ENCODE measurements around the gene CTDSPL.
"Not testable (repeated sequence)": the region's sequence is repeated elsewhere in the genome, so short reads cannot be mapped to it uniquely, and the experiment has no call there.

The CTDSPL gene

DNA sequence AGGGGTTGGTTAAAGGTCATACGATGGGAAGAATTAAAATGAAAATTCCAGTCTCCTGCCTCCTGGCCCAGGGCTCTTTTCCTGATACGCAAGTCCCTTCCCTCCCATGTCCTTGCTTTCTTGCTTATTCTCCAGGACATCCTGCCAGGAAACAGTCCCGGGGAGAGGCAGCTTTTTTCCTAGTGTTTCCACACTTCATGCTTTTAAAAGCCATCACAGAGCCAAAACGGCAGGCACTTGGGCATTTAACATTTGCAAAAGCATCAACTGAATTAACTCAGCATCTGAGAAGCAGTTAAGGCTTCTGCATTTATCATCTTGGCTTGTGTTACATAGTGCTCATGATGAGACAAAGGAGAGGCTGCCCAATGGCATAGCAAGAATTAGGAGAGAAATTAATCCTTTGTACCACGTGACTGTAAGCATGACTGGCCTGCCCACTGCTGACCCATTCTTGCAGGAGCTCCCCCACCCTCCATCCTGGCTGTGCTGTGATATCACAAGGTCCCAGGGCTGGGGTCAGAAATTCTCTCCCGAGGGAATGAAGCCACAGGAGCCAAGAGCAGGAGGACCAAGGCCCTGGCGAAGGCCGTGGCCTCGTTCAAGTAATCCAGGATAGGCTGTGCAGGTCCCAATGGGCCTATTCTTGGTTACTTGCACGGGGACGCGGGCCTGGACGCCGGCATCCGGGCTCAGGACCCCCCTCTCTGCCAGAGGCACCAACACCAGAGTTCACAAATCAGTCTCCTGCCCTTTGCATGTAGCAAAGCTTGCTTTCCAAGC is 107.3 kb downstream of the CTDSPL start:
- no peak for DNase-seq (ENCODE audit: low spot score)

DNA sequence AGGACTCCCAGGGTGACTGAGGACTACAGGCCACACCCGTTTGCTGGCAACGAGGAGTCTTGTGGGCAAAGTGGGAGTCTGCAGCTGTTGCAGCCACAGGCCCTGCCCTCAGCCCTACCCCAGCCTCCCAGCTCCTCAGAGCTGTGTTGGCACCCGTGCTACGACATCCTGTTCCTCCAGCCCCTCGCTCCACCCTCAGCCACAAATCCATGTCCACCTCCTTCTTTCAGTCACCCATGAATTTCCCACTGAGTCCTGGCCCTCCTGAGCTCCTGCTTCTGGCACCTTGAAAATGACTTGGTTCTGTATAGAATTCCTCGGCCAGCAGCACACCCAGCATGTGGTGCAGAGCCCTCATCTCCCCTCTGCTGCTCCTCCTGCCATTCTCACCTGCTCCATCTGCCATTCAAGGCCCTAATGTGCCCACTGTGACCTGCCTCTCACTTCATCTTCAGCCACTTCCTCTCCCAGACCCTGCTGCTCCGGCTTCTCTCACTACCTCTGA is 108.0 kb downstream of the CTDSPL start:
- no peak for DNase-seq (ENCODE audit: low spot score)

DNA sequence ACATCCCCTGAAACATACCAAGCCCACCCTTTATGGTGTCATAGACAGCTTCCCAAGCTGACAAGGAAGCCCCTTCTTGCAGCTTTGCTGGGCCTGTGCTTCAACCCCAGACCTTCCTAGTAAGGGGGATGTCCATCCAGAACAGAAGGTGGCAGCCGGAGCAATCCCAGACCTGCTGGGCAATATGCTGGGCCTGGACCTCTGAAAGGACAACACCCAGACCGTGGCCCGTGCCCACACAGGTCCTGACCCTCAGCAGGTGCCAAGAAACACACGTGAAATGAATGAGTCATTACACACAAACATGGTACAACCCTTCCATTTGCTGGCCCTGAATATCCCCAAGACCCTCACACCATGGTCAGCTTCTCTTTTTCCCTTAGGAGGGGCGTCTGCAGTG is 109.1 kb downstream of the CTDSPL start:
- no peak for DNase-seq (ENCODE audit: low spot score)

DNA sequence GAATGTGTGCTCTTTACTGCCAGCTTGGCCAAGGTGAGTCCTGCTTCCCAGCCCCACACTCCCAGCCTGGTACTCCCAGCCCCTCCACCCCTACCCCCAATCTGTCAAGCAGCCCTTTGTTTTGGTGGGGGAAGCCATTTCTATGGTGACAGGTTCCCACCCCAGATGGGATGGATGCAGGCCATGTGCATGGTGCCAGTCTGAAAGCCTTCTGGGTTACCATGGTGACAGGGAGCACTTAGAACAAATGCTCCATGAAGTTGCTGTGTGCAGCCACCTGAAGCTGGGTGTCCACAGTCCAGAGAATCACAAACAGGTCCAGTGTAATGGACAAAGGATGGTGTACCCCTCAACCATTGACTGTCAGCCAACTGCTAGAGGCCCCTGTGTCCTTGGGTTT is 109.8 kb downstream of the CTDSPL start:
- no peak for DNase-seq (ENCODE audit: low spot score)

DNA sequence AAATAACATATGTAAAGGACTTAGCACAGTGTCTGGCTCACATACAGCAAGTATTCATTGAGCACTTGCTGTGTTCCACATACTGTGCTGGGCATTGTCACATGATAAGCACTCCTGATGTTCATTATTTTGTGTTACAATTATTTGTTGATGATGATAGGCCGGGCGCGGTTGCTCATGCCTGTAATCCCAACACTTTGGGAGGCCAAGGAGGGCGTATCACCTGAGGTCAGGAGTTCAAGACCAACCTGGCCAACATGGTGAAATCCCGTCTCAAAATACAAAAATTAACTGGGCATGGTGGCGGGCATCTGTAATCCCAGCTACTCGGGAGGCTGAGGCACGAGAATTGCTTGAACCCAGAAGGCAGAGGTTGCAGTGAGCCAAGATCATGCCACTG is 110.4 kb downstream of the CTDSPL start:
- not testable (repeated sequence) for DNase-seq (ENCODE audit: low spot score)

DNA sequence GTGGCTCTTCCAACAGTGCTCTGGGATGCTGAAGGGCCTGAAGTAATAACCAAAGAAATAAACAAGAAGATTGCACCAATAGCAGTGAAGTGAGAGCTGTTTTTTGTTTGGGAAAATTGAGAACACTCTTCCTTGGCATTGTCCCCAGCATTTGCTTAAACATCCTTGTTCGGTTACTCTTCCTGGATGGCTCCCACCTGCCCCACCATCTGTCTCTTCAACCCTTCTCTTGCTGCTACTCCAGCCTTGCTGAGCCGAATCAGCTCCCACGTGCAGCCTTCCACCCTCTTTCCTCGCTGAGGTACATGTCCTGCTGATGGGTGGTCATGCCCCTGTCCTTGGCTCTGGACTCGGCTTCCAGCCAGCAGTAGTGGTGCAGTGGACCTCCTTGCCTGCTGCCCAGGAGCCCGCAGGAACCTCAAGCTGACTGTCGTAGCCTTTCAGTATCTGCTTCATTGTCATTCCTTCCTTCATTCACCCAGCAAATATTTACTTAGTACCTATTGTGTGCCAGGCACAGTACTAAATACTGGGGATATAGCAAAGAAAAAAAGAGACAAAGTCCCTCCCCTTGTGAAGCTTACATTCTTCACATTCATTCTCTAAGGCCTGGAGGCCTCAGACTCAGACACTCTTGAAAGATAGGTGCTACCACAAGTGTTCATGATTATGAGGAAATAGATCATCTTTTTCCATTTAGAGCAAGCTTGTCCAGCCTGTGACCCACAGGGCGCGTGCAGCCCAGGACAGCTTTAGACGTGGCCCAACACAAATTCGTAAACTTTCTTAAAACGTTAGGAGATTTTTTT is 111.8 kb downstream of the CTDSPL start:
- DNase-seq (ENCODE audit: low spot score), result no peak

DNA sequence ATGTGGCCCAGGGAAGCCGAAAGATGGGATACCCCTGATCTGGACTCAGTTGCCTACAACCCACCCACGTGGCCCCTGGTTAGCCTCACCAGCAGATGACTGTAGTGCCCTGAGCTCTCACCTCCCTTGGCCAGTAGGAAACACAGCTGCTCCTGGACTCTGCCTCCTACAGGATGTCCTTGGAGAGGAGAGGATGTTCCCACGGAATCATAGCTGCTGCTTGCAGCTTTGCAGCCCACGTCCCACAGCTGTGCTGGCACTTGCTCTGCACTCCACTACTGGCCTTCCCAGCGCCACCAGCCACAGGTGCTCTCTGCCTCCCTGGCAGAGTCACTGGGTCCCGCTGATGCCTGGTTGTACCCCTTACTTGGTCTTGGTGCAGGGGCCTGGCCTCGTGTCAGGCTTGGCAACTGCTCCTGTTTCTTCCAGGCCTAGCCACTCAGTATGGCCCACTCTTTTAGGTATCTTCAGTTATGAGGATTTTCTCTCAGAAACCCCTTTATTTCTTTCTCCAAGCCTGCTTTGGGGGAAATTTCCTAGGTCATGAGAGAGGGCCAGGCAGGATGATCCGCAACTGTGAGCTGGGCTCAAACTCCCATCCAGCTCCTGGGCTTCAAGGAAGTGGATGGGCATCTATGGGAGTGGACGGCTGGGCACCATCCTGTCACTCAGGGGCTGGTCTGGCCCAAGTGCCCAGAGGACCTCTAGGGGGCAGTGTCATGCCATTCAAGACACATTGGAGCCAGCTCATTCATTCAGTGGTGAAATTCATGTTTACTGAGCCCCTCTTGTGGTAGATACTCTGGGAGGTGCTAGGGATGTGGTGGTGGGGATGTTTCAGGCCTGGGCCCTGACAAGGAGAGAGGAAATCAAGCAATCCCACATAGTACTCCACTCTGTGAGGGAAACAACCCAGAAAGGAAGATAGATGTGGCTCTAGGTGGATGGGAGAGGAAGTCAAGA is 112.7 kb downstream of the CTDSPL start:
- DNase-seq (ENCODE audit: low spot score), result peak; percentile 75

DNA sequence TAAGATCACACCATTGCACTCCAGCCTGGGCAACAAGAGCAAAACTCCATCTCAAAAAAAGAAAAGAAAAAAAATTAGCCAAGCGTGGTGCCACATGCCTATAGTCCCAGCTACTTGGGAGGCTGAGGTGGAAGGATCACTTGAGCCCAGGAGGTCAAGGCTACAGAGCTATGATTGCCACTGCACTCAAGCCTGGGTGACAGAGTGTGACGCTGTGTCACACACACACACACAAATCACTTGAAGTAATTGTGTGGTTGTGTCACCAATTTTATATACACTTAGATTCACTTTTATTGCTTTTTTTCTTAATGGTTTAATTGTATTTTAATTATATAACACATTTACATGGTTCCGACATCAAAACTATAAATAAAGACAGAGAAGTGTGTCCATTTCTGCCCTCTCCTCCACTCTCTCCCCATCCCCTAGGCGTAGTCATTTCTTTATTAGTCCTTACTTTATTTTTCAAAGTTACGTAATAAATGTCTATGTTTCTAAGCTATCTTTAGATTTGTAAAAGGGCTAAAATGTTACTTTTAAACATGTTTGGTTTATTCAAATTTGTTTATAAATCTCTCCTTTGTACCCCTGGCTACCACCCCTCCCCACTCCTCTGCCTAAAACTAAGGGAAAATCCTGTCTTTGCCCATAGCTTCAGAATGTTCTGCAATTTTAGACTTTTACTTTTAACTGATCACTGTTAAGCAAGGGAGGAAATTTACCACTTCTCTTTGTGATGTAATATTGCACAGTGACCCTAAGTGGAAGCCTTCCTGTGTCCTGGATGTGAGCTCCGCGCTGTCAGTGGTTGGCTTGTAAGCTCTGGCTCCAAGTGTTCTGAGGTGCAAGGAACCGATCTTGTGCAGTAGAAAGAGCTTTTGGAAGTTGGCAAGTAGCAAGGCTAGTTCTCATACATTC is 118.1 kb downstream of the CTDSPL start:
- DNase-seq (ENCODE audit: low spot score), result no peak

DNA sequence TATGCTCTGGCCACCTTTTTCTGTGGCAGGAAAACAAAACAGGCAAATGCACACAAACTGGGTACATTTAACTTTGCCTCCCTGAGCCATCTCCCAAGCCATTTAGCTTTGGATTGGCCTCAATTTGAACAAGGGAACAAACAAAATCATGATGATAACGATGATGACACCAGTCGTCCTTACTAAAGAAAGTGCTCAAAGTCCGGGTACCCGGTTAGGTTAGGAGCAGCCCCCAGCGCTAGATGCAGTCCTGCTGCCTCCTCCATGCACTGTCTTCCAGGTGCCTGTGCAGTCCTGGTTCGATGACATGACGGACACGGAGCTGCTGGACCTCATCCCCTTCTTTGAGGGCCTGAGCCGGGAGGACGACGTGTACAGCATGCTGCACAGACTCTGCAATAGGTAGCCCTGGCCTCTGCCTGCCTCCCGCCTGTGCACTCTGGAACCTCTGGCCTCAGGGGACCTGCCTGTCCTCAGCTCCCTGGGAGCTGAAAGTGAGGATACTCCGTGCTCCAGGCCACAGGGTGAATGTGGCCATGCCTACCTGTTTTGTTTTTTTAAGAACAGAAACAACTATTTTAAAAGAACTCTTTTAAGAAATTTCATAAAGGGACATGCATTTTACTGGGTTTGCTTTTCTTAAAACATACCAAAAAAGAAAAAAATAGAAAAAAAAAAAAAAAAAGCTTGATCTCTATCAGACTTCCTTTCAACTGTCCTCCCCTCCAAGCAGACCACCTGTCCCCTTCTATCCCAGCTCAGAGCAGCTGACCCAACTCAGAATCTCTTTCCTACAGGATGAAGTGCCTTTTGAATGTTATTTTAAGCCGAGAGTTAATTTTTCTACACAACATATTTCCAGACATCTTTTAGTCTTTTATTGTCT is 119.0 kb downstream of the CTDSPL start:
- no peak for DNase-seq (ENCODE audit: low spot score)

DNA sequence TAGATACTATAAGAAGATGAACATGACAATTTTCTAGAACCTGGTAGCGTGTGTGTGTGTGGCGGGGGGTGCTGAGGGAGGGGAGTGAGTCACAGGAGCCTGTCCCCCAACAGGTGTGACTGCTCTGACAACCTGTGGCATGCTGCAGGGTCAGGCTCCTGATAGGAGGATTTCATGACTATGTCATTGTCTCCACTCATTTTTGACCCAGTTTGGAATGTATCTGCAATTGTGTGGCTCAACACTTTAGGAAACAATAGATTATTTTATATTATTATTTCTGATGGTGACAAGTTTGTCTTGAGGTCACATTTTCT is 119.6 kb downstream of the CTDSPL start:
- no peak for DNase-seq (ENCODE audit: low spot score)

DNA sequence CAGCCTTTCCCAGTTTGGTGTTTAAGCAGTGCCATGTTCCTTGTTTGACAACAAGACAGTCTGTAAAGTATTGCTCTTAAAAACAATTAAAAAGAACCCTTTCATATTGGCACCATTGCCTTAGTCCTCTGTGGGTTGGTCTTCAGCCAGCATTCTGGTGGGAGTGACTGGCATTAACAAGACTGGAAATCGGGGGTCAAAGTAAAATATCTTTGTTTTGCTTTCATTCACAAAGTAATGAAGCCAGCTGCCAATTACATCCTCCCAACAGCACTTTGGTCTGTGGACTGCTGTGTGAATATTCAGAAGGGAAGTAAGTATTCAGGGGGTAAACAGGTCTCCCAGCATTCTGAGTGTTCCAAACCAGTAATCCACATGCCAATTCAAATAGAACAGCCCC is 120.7 kb downstream of the CTDSPL start:
- DNase-seq (ENCODE audit: low spot score), result no peak

DNA sequence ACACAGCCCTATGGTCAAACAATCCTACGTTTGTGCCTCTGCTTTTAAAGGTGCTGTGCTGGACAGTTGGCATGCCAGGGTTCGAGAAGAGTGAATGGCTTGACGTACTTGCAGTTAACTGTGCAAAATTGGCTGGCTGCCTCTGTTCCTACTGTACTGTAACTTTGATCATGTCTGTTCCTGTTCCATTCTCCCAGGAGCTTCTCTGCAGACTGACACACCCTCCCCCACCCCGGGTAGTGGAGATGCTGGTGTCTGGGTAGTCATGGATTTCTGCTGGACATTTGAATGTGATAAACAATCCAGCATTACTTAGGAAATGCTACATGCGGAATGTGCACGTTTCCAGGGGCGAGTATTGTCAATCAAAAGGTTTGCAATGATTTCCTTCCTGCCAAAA is 122.4 kb downstream of the CTDSPL start:
- DNase-seq (ENCODE audit: low spot score), result no peak

DNA sequence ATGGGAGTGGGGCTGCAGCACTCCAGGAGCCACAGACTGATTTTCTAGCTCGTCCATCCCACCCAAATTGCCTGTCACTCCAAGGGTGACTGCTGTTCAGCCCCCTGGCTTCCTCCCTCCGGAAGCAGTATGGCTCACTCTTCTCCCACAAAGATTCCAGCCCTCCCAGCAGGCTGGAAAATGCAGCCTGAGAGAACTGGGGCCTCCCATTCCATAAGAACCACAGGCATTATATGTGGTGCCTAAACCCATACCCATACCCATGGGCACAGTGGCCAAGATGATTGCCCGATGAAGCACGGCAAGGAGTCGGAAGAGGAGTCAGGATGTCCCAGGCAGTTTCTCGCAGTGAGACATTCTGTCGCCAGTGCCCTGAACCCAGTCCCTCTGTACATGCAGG is 122.9 kb downstream of the CTDSPL start:
- DNase-seq (ENCODE audit: low spot score), result no peak

DNA sequence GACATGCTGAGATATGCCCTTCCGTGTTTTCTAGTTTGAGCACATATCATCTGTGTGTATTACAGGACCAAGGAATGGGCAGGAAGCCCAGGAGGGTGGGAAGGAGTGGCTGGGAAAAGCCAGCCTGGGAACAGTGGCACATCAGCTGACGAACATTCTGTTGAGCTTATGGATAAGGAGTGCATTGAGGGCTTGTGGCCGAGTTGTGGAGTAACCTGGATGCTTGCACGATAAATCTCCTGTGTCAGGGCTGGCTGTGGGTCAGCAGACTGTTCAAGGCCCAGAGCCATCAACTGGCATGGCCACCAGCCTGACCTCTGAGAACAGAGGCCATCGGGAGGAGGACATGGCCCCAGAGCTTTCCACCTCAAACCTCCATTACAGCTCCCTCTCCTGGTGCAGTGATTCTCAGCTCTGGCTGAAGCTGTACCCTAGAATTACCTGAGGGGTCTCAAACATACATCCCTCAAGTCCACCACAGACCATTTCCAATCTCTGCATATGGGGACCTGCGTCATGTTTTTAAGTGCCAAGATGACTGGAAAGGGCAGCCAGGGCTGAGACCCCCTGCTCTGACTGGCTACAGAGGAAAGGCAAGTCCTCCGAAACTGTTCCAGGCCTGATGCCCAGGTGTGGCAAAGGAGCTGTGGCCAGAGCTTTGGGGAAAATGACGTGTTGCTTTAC is 124.1 kb downstream of the CTDSPL start:
- DNase-seq (ENCODE audit: low spot score), result no peak

DNA sequence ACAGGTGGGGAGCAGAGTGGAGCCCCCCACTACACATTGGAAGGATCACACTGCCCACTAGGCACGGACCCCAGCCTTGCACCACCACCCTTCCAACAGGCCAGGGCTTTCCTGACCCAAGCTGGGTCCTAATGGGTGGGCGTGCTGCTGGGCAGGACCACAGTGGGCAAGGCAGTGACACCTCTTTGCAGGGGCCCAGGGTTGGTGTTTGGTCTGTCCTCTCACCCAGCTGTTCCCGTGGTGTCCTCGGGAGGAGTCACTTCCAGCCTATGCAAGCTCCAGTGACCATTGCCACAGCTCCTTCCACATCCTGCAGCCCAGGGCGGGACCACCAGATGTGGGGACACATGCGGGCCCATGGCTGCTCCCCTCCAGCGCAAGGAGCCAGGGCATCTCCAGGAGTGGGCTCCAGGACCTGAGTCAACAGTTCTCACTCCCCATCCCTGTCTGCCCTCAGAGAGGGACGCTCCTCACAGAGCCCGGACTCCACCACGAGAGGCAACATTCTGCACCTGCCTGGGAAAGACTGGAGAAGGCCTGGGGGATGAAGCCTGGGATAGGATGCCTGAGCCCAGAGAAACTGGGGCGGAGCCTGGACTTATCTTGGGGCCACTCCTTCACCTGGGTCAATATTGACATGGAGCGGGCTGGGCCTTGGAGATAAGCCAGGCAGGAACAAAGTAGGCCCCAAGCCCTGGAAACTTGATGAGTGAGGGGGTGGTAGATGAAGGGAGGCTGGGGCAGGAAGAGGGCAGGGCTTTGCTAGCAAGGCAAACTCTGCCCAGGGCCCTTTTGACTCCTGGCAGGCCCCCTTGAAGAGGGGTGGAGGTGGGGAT is 125.0 kb downstream of the CTDSPL start:
- no peak for DNase-seq (ENCODE audit: low spot score)

DNA sequence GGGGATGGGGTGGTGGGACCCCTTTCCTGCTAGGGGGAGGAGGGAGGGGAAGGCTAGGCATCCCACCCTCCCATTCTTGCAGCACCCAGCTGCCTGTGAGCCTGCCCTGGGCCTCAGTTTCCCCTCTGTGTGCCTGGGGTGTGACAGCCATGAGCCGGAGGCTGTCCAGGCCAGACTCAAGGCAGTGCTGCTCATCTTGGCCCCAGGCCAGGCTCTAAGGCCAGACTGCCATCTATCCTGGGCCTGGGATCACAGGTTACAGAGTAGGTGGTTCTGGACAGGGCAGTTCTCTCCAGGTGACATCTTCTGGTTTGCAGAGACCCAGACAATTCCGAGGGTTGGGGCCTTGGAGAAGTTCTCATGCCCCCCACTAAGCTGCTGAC is 125.6 kb downstream of the CTDSPL start:
- no peak for DNase-seq (ENCODE audit: low spot score)

DNA sequence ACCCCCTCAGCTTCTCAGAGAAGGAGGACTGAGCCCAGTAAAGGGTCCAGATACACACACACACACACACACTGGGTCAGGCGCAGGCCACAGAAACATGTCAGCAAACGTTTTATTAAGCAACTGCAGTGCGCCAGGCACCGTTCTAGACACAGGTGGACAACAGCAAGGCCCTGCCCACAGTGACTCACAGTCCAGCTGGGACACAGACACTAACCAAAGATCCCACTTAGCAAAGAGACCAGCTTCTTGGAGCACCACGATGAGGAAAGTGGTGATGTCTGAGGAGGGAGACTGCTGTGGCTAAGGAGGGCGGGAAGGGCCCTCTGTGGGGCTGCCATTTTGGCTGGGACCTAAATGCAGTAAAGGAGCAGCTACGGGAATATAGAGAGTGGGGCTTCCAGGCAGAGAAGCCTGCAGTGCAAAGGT is 126.1 kb downstream of the CTDSPL start:
- DNase-seq (ENCODE audit: low spot score), result no peak

DNA sequence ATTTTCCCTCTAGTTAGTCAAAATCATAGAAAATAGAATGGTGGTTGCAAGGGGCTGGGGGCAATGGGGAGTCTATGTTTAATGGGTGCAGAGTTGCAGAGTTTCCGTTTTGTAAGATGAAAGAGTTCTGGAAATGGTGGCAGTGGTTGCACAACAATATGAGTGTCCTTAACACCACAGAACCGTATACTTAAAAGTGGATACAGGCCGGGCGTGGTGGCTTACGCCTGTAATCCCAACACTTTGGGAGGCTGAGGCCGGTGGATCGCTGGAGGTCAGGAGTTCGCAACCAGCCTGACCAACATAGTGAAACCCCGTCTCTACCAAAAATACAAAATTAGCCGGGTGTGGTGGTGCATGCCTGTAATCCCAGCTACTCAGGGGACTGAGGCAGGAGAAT is 126.7 kb downstream of the CTDSPL start:
- DNase-seq (ENCODE audit: low spot score), result not testable (repeated sequence)

All from NAMALWA (cell line).